ENCODE data around the gene TMEM121B. TPM values are rescaled to one million over a fixed set of nuclear protein-coding genes. Genes with fewer than 3 reads are reported as not detected.

Gene TMEM121B
- total RNA-seq, 2 experiments from 2014 or later, result 0.19 to 0.22 TPM

DNA sequence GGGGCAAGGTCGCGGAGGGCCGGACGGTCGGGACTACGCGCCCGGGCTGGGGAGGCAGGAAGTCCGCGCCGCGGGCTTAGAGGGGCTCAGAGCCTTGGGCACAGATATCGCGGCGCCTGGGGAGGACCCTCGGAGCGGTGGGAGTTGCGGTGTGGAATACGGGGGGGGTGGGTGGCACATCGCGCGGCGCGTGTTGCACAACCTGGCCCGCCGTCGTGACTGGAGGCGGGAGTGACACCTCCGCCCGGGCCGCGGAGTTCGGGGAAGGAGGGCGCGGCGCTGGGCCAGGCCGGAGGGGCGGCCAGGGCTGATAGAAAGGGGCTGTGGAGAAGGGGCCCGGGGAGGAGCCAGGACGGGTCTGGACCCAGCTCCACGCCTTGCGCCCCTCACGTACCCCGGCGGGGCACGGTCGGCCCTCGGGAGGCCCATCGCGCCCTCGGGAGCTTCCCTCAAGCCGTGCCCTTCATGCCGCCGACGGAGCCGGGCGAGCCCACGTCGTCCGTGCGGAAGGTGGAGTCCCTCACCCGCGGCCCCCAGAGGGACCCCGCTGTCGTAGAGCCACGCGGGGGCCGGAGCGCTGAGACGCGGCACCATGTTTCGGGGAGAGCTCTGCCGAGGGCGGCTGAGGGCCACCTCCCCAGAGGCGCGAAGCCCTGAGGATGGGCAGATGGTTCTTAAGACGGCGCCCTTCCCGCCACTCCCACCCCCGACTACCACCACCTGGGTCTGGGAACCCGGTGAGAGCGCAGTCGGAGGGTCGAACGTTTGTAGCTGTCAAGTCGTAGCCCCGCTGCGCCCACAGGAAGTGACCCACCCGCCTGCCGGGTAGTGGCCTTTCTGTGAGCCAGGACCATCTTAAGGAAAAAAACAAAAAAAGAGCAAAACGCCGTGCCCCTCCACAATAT lies 35.6 kb downstream of the TMEM121B start:
- Mint-ChIP-seq H3K4me1 (ENCODE audit: low read depth) (peaks cover 46% of the 10 kb centered on the region), H3K4me3 (peak overlapping the region; percentile 84), H3K27ac (peak overlapping the region; percentile 85), H3K27me3 (ENCODE audit: low read depth) (no peaks in the 10 kb centered on the region), H3K36me3 (ENCODE audit: low read depth) (peaks cover 2% of the 10 kb centered on the region), H3K9me3 (no peaks in the 10 kb centered on the region)
- peak; percentile 37 for DNase-seq
- CTCF ChIA-PET, result interaction anchor here (0.6 to 2.2 kb wide), 5 partner anchors 10 to 217 kb away, joined by 3 to 5 read pairs (median 4); no protein-coding TSS in a partner anchor
- intact Hi-C loops (cut with micrococcal nuclease), result loop anchor here (2.0 to 10.0 kb wide), 4 partner anchors 13 to 992 kb away; partner anchors contain the start of genes BID and PEX26

DNA sequence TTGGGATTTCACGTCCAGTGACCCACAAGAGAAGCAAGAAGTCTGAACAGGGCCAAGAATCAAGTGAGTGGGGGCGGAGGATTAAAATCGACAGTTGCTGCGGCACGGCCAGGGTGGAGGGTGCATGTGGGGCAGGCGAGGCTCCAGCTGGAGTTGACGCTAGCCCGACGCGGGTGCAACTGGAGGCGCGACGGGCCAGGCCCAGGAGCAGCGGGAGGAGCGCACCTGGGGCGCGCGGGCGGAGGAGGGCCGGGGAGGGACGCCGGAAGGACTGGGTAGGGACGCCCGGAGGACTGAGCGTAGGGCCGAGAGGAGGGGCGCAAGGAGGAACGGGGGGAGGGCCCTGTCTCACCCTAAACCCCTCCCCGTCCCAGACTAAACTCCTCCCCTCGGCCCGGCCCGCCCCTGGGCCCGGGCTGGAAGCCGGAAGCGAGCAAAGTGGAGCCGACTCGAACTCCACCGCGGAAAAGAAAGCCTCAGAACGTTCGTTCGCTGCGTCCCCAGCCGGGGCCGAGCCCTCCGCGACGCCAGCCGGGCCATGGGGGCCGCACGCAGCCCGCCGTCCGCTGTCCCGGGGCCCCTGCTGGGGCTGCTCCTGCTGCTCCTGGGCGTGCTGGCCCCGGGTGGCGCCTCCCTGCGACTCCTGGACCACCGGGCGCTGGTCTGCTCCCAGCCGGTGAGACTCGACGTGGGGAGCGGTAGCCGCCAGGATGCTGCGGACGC lies 36.4 kb downstream of the TMEM121B start, which contains the start of gene IL17RA:
TSS of gene IL17RA (plus strand) at position 447 of the 723 bp plus-strand sequence. CDS start at position 539, 92 bp downstream.
- H3K36me3 Mint-ChIP-seq (ENCODE audit: low read depth), result peaks cover 2% of the 10 kb centered on the region
- H3K4me3 Mint-ChIP-seq, result peak within 1 kb of the TSS; percentile 84
- intact Hi-C loops (cut with micrococcal nuclease), result loop anchor here (1.0 to 10.0 kb wide), 6 partner anchors 14 to 993 kb away; partner anchors contain the start of genes BCL2L13, BID, HDHD5 and PEX26
- peak; percentile 95 for DNase-seq
- H3K9me3 Mint-ChIP-seq, result no peaks in the 10 kb centered on the region
- peaks cover 42% of the 10 kb centered on the region for H3K4me1 Mint-ChIP-seq (ENCODE audit: low read depth)
- CTCF ChIA-PET, result interaction anchor here (0.8 to 1.9 kb wide), 3 partner anchors 10 to 11 kb away, joined by 3 to 4 read pairs (median 3); no protein-coding TSS in a partner anchor
- H3K27me3 Mint-ChIP-seq (ENCODE audit: low read depth), result no peaks in the 10 kb centered on the region
- H3K27ac Mint-ChIP-seq, result peak within 1 kb of the TSS; percentile 85

GRCh38 chr22:17083811-17084441 lies 37.2 kb downstream of the TMEM121B start:
- Mint-ChIP-seq H3K4me1 (ENCODE audit: low read depth) (peaks cover 34% of the 10 kb centered on the region), H3K9me3 (no peaks in the 10 kb centered on the region), H3K36me3 (ENCODE audit: low read depth) (peaks cover 2% of the 10 kb centered on the region), H3K4me3 (peak overlapping the region; percentile 84), H3K27ac (peak overlapping the region; percentile 85), H3K27me3 (ENCODE audit: low read depth) (no peaks in the 10 kb centered on the region)
- no peak for DNase-seq
- CTCF ChIA-PET, result interaction anchor here (1.9 kb wide), 1 partner anchor 9 kb away, joined by 4 read pairs; no protein-coding TSS in a partner anchor
- intact Hi-C loops (cut with micrococcal nuclease), result loop anchor here (1.0 to 10.0 kb wide), 4 partner anchors 15 to 921 kb away; partner anchors contain the start of genes BCL2L13 and HDHD5

GRCh38 chr22:17083255-17083654 lies 37.9 kb downstream of the TMEM121B start:
- no peak for DNase-seq
- Mint-ChIP-seq H3K4me3 (peak overlapping the region; percentile 50), H3K9me3 (no peaks in the 10 kb centered on the region), H3K4me1 (ENCODE audit: low read depth) (peaks cover 29% of the 10 kb centered on the region), H3K27me3 (ENCODE audit: low read depth) (no peaks in the 10 kb centered on the region), H3K36me3 (ENCODE audit: low read depth) (peaks cover 2% of the 10 kb centered on the region), H3K27ac (no peak overlapping the region)
- intact Hi-C loops (cut with micrococcal nuclease), result loop anchor here (10.0 kb wide), 1 partner anchor 922 kb away; no protein-coding TSS in a partner anchor
- CTCF ChIA-PET, result interaction anchor here (0.6 to 1.9 kb wide), 2 partner anchors 8 to 446 kb away, joined by 4 to 5 read pairs; no protein-coding TSS in a partner anchor

GRCh38 chr22:17079572-17079971 lies 41.6 kb downstream of the TMEM121B start:
- Mint-ChIP-seq H3K4me1 (ENCODE audit: low read depth) (peaks cover 25% of the 10 kb centered on the region), H3K9me3 (no peaks in the 10 kb centered on the region), H3K27me3 (ENCODE audit: low read depth) (no peaks in the 10 kb centered on the region), H3K36me3 (ENCODE audit: low read depth) (no peaks in the 10 kb centered on the region), H3K27ac (no peak overlapping the region), H3K4me3 (no peak overlapping the region)
- no peak for DNase-seq
- CTCF ChIA-PET, result interaction anchor here (0.6 to 8.1 kb wide), 2 partner anchors 93 to 139 kb away, joined by 5 to 85 read pairs; no protein-coding TSS in a partner anchor
- intact Hi-C loops (cut with micrococcal nuclease), result no loop called here

DNA sequence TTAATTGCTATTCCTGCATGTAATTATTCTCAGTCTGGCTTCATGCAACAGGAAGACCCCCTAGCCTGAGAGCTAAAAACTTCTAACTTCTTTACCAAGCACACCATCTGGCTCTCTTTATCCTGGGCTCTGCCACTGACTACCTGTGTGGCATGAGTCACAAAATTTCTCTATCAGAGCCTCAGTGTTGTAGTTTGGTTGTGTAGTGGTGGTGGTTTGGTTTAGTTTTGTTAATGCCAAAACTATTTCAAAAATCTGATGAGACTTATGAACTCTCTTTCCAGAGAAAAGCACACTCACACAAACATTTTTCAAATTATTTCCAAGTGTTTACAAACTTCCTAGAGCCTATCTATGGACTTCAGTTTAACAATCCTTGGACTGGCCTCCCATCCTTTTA lies 43.9 kb downstream of the TMEM121B start:
- no peaks in the 10 kb centered on the region for H3K27me3 Mint-ChIP-seq (ENCODE audit: low read depth)
- CTCF ChIA-PET, result interaction anchor here (2.5 to 8.1 kb wide), 2 partner anchors 95 to 424 kb away, joined by 8 to 85 read pairs; no protein-coding TSS in a partner anchor
- intact Hi-C loops (cut with micrococcal nuclease), result no loop called here
- H3K36me3 Mint-ChIP-seq (ENCODE audit: low read depth), result no peaks in the 10 kb centered on the region
- no peaks in the 10 kb centered on the region for H3K9me3 Mint-ChIP-seq
- H3K4me1 Mint-ChIP-seq (ENCODE audit: low read depth), result peaks cover 20% of the 10 kb centered on the region
- DNase-seq, result no peak
- no peak overlapping the region for H3K4me3 Mint-ChIP-seq
- H3K27ac Mint-ChIP-seq, result no peak overlapping the region

DNA sequence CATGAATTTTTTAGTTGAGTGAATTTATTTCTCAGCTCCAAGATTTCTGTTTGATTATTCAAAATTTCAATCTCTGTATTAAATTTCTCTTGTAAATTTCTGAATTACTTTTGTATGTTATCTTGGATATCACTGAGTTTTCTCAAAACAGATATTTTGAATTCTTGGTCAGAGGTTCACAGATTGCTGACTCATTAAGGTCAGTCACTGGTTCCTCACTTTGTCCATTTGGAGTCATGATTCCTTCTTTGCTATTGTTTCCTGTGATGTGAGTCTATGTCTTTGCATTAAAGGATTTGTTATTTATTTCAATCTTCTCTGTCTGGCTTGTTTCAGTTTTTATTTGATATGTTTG lies 46.5 kb downstream of the TMEM121B start:
- H3K4me1 Mint-ChIP-seq (ENCODE audit: low read depth), result peaks cover 20% of the 10 kb centered on the region
- H3K9me3 Mint-ChIP-seq, result no peaks in the 10 kb centered on the region
- intact Hi-C loops (cut with micrococcal nuclease), result loop anchor here (1.0 kb wide), 4 partner anchors 85 to 427 kb away; partner anchors contain the start of genes CECR2 and HDHD5
- H3K4me3 Mint-ChIP-seq, result no peak overlapping the region
- no peak overlapping the region for H3K27ac Mint-ChIP-seq
- no peak for DNase-seq
- no peaks in the 10 kb centered on the region for H3K36me3 Mint-ChIP-seq (ENCODE audit: low read depth)
- CTCF ChIA-PET, result interaction anchor here (0.9 to 8.1 kb wide), 18 partner anchors 9 to 427 kb away, joined by 3 to 85 read pairs (median 4); partner anchors contain the start of genes ADA2 and IL17RA
- no peaks in the 10 kb centered on the region for H3K27me3 Mint-ChIP-seq (ENCODE audit: low read depth)

GRCh38 chr22:17072877-17073276 lies 48.3 kb downstream of the TMEM121B start:
- Mint-ChIP-seq H3K36me3 (ENCODE audit: low read depth) (no peaks in the 10 kb centered on the region), H3K9me3 (no peaks in the 10 kb centered on the region), H3K27ac (no peak overlapping the region), H3K27me3 (ENCODE audit: low read depth) (no peaks in the 10 kb centered on the region), H3K4me1 (ENCODE audit: low read depth) (peaks cover 20% of the 10 kb centered on the region), H3K4me3 (no peak overlapping the region)
- intact Hi-C loops (cut with micrococcal nuclease), result no loop called here
- no peak for DNase-seq
- CTCF ChIA-PET, result interaction anchor here (0.6 to 8.1 kb wide), 2 partner anchors 9 to 100 kb away, joined by 4 to 85 read pairs; no protein-coding TSS in a partner anchor

Other genes with a start within 250 kb of the TMEM121B start
- gene GAB4, start 113.1 kb downstream of the TMEM121B start, total RNA-seq, result not detected
- gene IL17RA, start 36.4 kb downstream of the TMEM121B start, total RNA-seq, result 10 to 100 TPM; 10.2 to 10.7 TPM
- 10 to 100 TPM; 40.1 to 43.7 TPM for gene HDHD5, start 37.9 kb upstream of the TMEM121B start, total RNA-seq
- gene ADA2, start 98.1 kb upstream of the TMEM121B start, total RNA-seq, result 1 to 10 TPM; 1.1 to 1.5 TPM
- under 1 TPM in 1 of 2 experiments, not detected in 1; 0.17 TPM for gene CECR2, start 248.1 kb upstream of the TMEM121B start, total RNA-seq